Spleen (tissue), 7 donors: Measurements from ENCODE around the gene PALD1.

Experiments
- POLR2A ChIP-seq, 3 donors: fragments of 450-650 bp; IDR thresholded peaks; one replicate each; pipeline ENCODE4 v1.5.1; 2017; ENCODE audit warnings: antibody characterized with exemption in 3 of 3, mild to moderate bottlenecking in 1 of 3
- TF ChIP-seq, protein P1 (sequence below), 11 experiments: fragments of 200-600 bp in 7 of 11; fragments of 450-650 bp in 4 of 11; sonication (generic) in 4 of 11; IDR thresholded peaks in 8 of 11; conservative IDR thresholded peaks in 3 of 11; 1 replicate in 7 of 11; 2 replicates in 4 of 11; pipeline versions ENCODE4 v1.4.0 to v1.8.0; 2016 to 2021; ENCODE audit warnings: antibody characterized with exemption in 11 of 11, inconsistent platforms in 4 of 11, mild to moderate bottlenecking in 1 of 11
- donor health status: DM: no; HTN: no; CAD: no; lungs with moderate emphysema.
- donor health status: DM: no; HTN: no; CAD: no.
- donor health status: DM: no; HTN: no; CAD: no.

DNA sequence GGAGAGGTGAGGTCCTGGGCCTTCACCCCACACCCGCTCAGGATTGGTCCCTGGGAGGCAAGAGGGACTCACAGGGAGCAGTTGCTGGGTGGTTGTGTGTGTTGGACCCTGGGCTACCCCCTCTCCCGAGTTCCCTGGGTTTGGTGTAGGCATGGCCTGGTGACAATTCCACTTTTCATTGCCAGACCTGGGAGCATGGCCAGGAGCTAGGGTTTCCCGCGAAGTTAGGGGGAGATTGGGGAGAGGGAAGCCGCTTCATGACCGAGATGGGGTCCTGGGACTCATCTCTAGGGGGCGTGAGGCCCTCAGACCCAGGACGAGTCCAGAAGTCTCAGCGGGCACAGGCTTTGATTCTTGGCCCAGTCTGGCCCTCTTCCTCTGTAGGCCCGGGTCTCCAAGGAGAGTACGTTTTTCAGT lies 606 bp downstream of the PALD1 start:
- no peak for TF ChIP-seq POLR2A (IDR thresholded peaks at IDR 0.05)
- TF ChIP-seq, protein P1, sequence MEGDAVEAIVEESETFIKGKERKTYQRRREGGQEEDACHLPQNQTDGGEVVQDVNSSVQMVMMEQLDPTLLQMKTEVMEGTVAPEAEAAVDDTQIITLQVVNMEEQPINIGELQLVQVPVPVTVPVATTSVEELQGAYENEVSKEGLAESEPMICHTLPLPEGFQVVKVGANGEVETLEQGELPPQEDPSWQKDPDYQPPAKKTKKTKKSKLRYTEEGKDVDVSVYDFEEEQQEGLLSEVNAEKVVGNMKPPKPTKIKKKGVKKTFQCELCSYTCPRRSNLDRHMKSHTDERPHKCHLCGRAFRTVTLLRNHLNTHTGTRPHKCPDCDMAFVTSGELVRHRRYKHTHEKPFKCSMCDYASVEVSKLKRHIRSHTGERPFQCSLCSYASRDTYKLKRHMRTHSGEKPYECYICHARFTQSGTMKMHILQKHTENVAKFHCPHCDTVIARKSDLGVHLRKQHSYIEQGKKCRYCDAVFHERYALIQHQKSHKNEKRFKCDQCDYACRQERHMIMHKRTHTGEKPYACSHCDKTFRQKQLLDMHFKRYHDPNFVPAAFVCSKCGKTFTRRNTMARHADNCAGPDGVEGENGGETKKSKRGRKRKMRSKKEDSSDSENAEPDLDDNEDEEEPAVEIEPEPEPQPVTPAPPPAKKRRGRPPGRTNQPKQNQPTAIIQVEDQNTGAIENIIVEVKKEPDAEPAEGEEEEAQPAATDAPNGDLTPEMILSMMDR (IDR thresholded peaks at IDR 0.05 in 8 of 11, conservative IDR thresholded peaks at IDR 0.05 in 3 of 11): no peak
